GM18861 (cell line): ENCODE measurements around the gene GLB1L2.

Experiments used
- ATAC-seq: cut with Tn5 transposase; IDR thresholded peaks from one replicate; pipeline ENCODE4 v1.9.1; 2021; ENCODE audit not compliant: unreplicated experiment

The GLB1L2 gene

DNA sequence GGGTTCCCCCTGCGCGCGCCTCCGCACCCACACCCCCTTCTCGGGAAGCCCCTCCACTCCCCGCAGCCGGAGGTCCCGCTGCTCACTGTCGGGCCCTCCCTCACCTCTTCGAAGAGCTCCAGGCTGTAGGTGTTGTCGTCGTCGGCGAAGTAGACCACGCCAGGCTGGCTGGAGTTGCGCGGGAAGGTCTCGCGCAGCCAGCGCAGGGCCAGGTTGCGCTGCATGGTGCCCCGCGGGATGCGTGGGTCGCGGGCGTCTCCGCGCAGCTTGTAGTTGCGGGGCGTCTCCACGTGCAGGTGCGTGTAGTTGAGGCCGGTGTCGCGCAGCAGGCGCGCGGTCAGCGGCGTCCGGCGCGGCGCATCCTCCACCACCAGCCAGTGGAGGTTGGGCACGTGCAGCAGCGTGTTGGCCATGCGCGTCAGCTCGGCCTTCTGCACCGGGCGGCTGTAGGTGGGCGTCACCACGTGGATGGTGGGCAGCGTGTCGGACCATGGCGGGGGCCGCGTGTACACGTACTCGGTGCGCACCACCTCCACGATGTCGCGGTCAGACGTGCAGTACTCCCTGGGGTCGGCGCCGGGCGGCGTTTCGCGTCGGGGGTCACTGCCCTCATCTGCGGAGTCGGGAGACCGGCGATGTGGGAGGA, 51.9 kb downstream of the GLB1L2 start:
- no peak for ATAC-seq

DNA sequence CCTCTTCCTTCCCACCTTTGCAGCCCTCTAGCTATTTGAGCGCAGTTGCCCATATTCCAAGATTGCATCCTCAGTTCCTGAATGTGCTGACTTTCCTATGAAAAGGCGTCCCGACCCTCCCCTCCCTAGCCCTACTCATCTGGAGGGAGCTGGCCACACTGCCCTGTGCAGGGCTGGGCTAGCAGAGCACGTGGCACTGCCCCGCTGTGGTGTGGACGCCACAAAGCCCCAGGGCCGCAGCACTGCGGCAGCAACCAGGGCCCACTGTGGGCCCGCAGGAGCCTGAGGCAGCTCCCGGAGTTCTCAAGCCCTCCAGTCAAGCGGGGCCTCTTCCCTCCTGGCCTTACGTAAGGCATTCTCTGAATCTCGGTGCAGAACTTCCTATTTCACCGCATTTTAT, 52.6 kb downstream of the GLB1L2 start:
- no peak for ATAC-seq

DNA sequence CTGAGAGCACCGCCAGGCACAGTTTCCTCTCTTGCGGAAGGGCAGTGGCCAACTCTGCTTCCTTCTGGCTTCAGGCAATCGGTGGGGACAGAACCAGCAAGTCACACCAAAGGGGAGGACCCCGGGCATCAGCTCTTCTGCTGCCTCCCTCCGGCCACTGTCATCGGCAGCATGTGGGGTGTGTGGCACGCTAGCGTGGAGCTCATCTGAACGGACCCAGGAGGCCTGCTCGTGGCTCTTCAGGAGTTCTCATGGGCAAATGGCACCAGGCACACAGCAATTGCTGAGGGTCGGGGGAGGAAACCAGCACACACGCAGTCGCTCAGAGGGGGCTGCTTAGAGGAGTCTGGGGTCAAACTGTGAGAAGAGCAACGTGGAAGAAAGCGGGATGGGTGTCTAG, 53.4 kb downstream of the GLB1L2 start:
- no peak for ATAC-seq

GRCh38 chr11:134385774-134386565, 54.2 kb downstream of the GLB1L2 start:
- ATAC-seq, result no peak

GRCh38 chr11:134386945-134387344, 55.2 kb downstream of the GLB1L2 start:
- ATAC-seq, result no peak

- no peak for ATAC-seq
These were observed 55.7 kb downstream of the GLB1L2 start for GRCh38 chr11:134387501-134387900.

GRCh38 chr11:134388590-134388989, 56.8 kb downstream of the GLB1L2 start:
- no peak for ATAC-seq

DNA sequence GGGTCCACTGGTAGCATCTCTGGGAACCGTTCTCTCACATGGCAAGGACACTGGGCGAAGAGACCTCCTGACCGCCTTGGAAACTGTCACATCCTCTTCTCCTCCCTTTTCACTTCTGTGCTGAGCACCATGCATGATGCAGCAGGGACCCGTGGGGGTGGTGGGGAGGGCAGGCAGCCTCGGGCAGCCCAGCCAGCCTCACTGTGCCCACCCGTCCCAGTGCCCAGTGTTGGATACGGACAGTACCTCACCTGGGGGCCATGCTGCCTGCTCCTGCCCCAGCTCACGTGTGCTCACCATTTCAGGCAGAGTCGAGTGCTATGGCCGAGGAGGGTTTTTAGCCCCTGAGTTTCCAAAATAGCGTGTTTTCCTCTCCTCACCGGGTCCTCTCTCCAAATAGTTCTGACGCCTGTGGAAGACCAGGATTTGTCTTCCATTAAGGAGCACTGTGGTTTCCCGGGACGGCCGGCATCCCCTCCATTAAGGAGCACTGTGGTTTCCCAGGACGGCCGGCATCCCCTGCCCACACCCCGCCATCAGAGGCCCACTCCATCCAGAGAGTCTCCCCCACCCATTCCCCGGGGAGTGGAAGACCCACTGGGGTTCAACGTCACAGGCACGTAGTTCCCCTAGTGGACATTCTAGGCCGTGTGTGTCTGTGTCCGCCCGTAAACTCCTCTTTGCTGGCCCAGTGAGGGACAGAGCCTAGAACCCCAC, 57.8 kb downstream of the GLB1L2 start:
- ATAC-seq, result no peak

GRCh38 chr11:134390706-134391569, 59.1 kb downstream of the GLB1L2 start:
- ATAC-seq, result no peak

GRCh38 chr11:134391656-134392055, 59.9 kb downstream of the GLB1L2 start:
- ATAC-seq, result no peak

DNA sequence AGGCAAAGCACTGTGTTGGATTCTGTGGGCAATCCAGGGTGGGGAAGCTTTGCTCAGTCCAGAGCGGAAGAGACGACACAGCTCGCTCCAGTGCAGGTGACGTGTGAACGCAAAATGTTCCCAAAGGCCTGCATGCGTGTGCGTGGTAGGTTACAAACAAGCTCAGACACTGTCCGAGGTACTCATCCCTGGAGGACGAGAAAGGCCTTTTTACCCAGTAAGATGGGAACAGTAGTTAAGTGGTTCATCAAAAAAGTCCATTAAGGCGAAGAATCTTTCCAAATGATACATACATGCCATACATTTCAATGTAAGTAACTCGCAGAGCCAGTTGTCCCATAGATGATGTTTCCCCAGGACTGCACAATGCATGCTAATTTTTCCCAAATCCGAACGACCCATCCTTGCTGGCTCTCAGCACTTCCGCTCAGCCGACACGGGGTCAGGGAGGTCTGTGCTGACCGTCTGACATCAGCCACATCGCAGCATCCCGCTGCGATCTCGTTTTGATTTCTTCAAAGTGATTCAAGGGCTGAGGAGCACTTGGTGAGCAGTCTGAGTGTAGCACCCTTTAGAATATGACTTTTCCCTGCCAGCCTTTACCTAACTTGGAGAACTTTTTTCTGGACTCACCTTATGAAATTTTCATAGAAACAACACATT, 61.3 kb downstream of the GLB1L2 start:
- no peak for ATAC-seq

DNA sequence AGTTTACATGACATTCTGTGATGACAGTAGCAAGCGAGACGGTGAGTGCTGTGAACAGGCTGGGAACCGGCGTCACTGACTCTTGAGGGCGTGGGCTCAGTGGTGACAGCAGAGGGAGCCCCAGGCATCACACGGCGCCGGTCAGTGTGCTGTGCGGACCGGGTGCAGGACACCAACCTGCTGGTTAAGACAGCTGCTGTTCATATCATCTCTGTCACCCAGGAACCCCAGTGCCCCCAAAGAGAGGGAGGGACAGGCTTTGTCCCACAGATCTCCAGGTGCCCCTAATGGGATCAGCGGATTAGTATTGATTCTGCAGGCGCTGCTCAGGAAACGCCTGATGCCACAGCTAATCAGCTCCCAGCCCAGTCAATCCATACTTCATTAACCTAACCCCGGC, 61.9 kb downstream of the GLB1L2 start:
- ATAC-seq, result no peak

DNA sequence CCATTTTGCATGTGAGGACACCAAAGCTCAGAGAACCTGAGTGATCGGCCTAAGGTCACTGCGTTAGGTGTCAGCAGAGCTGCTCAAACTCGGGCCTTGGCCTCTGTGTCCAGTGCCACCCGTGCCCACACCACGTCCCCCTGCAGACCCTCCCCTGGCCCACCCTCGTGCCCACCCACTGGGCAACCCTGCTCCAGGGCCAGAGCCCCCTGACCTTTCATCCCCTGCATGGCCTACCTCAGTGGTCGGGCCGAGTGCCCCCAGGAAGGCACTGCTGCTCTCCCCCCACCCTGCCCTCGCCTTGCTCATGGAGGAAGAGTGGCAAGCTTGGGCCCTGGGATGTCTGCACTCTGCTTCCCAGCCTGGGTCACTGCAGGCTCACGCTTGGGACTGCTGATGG, 62.5 kb downstream of the GLB1L2 start:
- ATAC-seq, result no peak

DNA sequence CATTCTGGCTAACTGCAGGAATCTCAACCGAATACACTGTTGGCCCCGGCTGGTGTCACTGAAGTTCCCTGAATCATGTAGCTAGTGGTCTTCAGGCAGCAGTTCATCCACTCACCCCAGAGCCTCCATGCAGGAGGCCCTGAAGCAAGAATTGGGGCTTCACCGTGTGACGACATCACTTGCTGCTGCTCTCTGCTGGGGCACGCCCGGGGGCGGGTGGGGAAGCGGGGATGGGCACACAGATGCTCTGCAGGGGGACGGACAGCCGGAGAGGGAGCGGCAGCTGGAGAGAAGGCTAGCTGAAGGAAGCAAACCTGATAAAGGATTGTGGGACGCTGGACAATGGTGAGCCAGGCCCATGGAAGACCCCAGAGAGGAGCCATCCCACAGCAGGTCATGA, 63.2 kb downstream of the GLB1L2 start:
- no peak for ATAC-seq

- ATAC-seq, result no peak
These were observed 65.7 kb downstream of the GLB1L2 start for GRCh38 chr11:134397304-134398078.

- no peak for ATAC-seq
These were observed 66.3 kb downstream of the GLB1L2 start for GRCh38 chr11:134398079-134398444.

DNA sequence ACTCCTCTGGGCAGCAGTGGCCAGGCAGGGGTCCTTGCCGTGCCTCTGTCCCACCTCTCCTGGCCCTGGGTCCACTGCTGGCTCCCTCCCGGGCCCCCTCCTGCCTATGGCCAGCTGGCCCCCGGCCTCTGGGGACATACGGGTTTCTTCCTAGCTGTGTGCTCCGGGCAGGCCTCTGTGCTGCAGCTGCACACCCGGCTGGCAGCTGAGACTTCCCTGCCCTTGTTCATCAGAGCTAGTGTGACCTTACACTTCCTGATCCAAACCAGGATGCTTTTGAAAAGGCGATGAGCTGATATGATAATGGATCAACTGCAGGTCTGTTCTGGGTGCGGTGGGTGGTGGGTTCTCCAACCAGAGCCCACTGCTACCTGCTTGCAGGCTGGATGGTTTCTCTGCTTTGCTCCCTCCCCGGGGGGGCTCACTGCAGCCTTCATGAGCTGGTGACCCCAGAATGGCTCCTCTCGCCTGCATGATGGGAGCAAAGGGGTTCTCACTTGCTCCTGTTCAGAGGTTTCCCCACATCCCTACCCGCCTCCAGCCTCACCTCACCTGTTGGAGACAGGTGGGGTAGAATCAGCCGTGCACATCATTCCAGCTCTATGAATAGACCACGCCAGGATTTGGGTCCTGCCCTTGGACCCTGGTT, 67.0 kb downstream of the GLB1L2 start:
- no peak for ATAC-seq

DNA sequence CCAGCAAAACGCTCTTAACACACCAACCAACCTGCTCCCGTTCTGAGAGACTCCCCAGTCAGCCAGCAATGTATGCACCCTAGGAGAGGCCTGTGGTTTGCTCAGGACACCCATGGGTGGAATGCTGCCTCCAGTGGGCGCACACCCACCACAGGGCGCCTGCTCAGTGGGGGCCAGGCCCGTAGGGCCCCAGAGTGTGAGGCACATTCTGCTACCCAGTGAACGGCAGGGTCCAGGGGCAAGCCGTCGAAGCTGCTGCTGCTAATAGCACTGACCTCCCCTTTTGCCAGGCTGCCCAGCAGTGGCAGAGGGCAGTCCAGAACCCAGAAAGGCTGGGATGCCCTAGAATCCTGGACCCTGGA, 67.5 kb downstream of the GLB1L2 start:
- no peak for ATAC-seq

DNA sequence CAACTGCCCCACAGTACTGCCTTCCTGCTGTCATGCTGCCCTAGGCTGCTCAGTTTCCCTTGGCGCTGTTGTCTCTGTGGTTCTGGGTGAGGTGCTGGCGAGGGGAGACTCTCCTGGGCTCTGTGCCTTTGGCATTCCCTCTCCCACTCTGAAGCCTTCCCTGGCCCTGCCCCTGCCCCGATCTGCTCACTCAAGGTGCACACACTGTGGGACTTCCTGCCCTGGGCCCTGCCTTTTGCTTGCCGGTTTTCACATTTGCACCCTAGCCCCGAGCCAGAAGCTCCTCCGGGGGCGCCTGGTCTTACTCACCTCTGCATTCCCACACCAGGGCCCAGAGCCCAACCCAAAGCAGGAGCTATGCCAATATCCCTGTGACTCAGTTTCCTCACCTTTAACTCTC, 68.2 kb downstream of the GLB1L2 start:
- no peak for ATAC-seq
